Measurements from ENCODE around the gene ENHO.

The ENHO gene

GRCh38 chr9:34519321-34520020, 3.3 kb downstream of the ENHO start:
- no peak for DNase-seq
- WGBS (ENCODE audit: insufficient coverage) = no CpG with 5 or more reads among the region's 2 CpGs
- POLR2A ChIA-PET = interaction anchor here (0.6 kb wide), 1 partner anchor 478 kb away, joined by 3 read pairs; no protein-coding TSS in a partner anchor
- H3K9me3 ChIP-seq (ENCODE audit: control extremely low read depth in 1 of 5, control insufficient read depth in 4 of 5, insufficient read depth in 2 of 5, low read depth in 1 of 5, low read length in 4 of 5) = no peaks in the 10 kb centered on the region
- H3K4me1 ChIP-seq (ENCODE audit: control extremely low read depth in 1 of 4, control insufficient read depth in 4 of 4, insufficient read depth in 4 of 4, low read length in 3 of 4) = peaks cover 0 to 27% (median 15%) of the 10 kb centered on the region in 4 experiments
- CTCF ChIA-PET = interaction anchor here (0.7 to 3.1 kb wide), 9 partner anchors 17 to 89 kb away, joined by 3 to 15 read pairs (median 3); no protein-coding TSS in a partner anchor
- H3K4me3 ChIP-seq (ENCODE audit: control insufficient read depth in 1 of 7, extremely low read depth in 1 of 7, insufficient read depth in 4 of 7, low read depth in 2 of 7, low read length in 6 of 7) = no peak overlapping the region
- peaks cover 0 to 13% (median 5%) of the 10 kb centered on the region in 5 experiments for H3K27me3 ChIP-seq (replicated peaks in 2 of 5; ENCODE audit: control insufficient read depth in 4 of 5, insufficient read depth in 5 of 5, low read length in 4 of 5)
- no peak overlapping the region for H3K27ac ChIP-seq (ENCODE audit: insufficient read depth in 1 of 2, low read depth in 1 of 2, low read length in 2 of 2, poor library complexity in 1 of 2, severe bottlenecking in 2 of 2)
- no peaks in the 10 kb centered on the region for H3K36me3 ChIP-seq (ENCODE audit: control insufficient read depth in 4 of 4, insufficient read depth in 4 of 4, low read length in 3 of 4)

DNA sequence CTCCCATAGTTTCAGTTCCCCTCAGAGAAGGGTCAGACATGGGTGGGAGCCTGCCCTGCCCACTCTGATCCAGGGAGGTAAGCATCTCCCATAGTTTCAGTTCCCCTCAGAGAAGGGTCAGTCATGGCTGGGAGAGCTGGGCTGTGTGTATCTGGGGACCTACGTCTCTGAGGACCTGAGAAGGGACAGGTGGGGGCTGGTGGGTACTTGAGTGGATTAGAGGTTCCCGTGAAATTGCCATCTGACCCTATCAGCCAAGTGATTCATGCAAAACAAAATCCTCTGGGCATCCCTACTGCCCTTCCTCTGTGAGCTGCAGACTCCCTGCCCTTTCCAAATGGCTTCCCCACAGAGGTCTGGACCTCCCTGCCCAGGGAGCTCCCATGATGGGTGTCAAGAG, 3.9 kb downstream of the ENHO start:
- ChIA-PET CTCF (interaction anchor here (0.7 to 3.1 kb wide), 9 partner anchors 17 to 88 kb away, joined by 3 to 15 read pairs (median 3); no protein-coding TSS in a partner anchor), POLR2A (no interaction called here)
- Histone ChIP-seq H3K4me3 (ENCODE audit: control insufficient read depth in 1 of 7, extremely low read depth in 1 of 7, insufficient read depth in 4 of 7, low read depth in 2 of 7, low read length in 6 of 7) (no peak overlapping the region), H3K9me3 (ENCODE audit: control extremely low read depth in 1 of 5, control insufficient read depth in 4 of 5, insufficient read depth in 2 of 5, low read depth in 1 of 5, low read length in 4 of 5) (no peaks in the 10 kb centered on the region), H3K27me3 (replicated peaks in 2 of 5; ENCODE audit: control insufficient read depth in 4 of 5, insufficient read depth in 5 of 5, low read length in 4 of 5) (peaks cover 0 to 12% (median 5%) of the 10 kb centered on the region in 5 experiments), H3K4me1 (ENCODE audit: control extremely low read depth in 1 of 4, control insufficient read depth in 4 of 4, insufficient read depth in 4 of 4, low read length in 3 of 4) (peaks cover 0 to 27% (median 15%) of the 10 kb centered on the region in 4 experiments), H3K27ac (ENCODE audit: insufficient read depth in 1 of 2, low read depth in 1 of 2, low read length in 2 of 2, poor library complexity in 1 of 2, severe bottlenecking in 2 of 2) (no peak overlapping the region), H3K36me3 (ENCODE audit: control insufficient read depth in 4 of 4, insufficient read depth in 4 of 4, low read length in 3 of 4) (no peaks in the 10 kb centered on the region)
- WGBS (ENCODE audit: insufficient coverage) = 95% methylated on average over 2 of the region's 2 CpGs
- no peak for DNase-seq

GRCh38 chr9:34518110-34518616, 4.6 kb downstream of the ENHO start:
- peak in 2 of 3 donors; percentile 22 to 46 for DNase-seq
- CTCF ChIA-PET = interaction anchor here (0.9 to 3.1 kb wide), 6 partner anchors 17 to 114 kb away, joined by 3 to 15 read pairs (median 4); no protein-coding TSS in a partner anchor
- 98% methylated on average over 4 of the region's 6 CpGs for WGBS (ENCODE audit: insufficient coverage)
- H3K9me3 ChIP-seq (ENCODE audit: control extremely low read depth in 1 of 5, control insufficient read depth in 4 of 5, insufficient read depth in 2 of 5, low read depth in 1 of 5, low read length in 4 of 5) = no peaks in the 10 kb centered on the region
- H3K4me3 ChIP-seq (ENCODE audit: control insufficient read depth in 1 of 7, extremely low read depth in 1 of 7, insufficient read depth in 4 of 7, low read depth in 2 of 7, low read length in 6 of 7) = no peak overlapping the region
- peaks cover 0 to 8% (median 5%) of the 10 kb centered on the region in 5 experiments for H3K27me3 ChIP-seq (replicated peaks in 2 of 5; ENCODE audit: control insufficient read depth in 4 of 5, insufficient read depth in 5 of 5, low read length in 4 of 5)
- peaks cover 0 to 22% (median 9%) of the 10 kb centered on the region in 4 experiments for H3K4me1 ChIP-seq (ENCODE audit: control extremely low read depth in 1 of 4, control insufficient read depth in 4 of 4, insufficient read depth in 4 of 4, low read length in 3 of 4)
- H3K27ac ChIP-seq (ENCODE audit: insufficient read depth in 1 of 2, low read depth in 1 of 2, low read length in 2 of 2, poor library complexity in 1 of 2, severe bottlenecking in 2 of 2) = no peak overlapping the region
- POLR2A ChIA-PET = no interaction called here
- no peaks in the 10 kb centered on the region for H3K36me3 ChIP-seq (ENCODE audit: control insufficient read depth in 4 of 4, insufficient read depth in 4 of 4, low read length in 3 of 4)

- H3K36me3 ChIP-seq (ENCODE audit: control insufficient read depth in 4 of 4, insufficient read depth in 4 of 4, low read length in 3 of 4) = no peaks in the 10 kb centered on the region
- H3K4me1 ChIP-seq (ENCODE audit: control extremely low read depth in 1 of 4, control insufficient read depth in 4 of 4, insufficient read depth in 4 of 4, low read length in 3 of 4) = peaks cover 0 to 14% (median 4%) of the 10 kb centered on the region in 4 experiments
- H3K27ac ChIP-seq (ENCODE audit: insufficient read depth in 1 of 2, low read depth in 1 of 2, low read length in 2 of 2, poor library complexity in 1 of 2, severe bottlenecking in 2 of 2) = no peak overlapping the region
- H3K27me3 ChIP-seq (replicated peaks in 2 of 5; ENCODE audit: control insufficient read depth in 4 of 5, insufficient read depth in 5 of 5, low read length in 4 of 5) = peaks cover 0 to 5% (median 3%) of the 10 kb centered on the region in 5 experiments
- H3K9me3 ChIP-seq (ENCODE audit: control extremely low read depth in 1 of 5, control insufficient read depth in 4 of 5, insufficient read depth in 2 of 5, low read depth in 1 of 5, low read length in 4 of 5) = no peaks in the 10 kb centered on the region
- WGBS (ENCODE audit: insufficient coverage) = 98% methylated on average over 6 of the region's 7 CpGs
- no peak overlapping the region for H3K4me3 ChIP-seq (ENCODE audit: control insufficient read depth in 1 of 7, extremely low read depth in 1 of 7, insufficient read depth in 4 of 7, low read depth in 2 of 7, low read length in 6 of 7)
- no peak for DNase-seq
- CTCF ChIA-PET = interaction anchor here (1.0 to 2.8 kb wide), 4 partner anchors 16 to 113 kb away, joined by 3 to 9 read pairs (median 6); no protein-coding TSS in a partner anchor
- POLR2A ChIA-PET = no interaction called here
Measured at GRCh38 chr9:34517185-34517584, 5.6 kb downstream of the ENHO start.

DNA sequence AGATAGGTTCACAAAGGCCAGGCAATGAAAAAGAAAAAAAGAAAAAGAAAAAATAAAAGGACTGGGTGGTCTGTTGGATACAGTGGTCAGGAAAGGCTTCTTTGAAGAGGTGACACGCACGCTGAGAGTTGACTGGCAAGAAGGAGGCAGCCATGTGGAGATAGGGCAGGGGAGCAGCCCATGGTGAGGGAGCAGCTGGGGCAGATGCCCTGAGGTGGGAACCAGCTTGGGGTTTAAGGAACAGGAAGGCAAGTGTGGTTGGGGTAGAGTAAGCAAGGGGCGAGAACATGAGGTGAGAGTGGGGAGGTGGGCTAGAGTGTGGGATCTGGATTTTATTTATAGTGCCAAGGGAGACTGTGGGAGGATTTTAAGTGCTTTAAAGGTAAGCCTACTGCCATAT, 6.8 kb downstream of the ENHO start:
- 100% methylated on average over 3 of the region's 3 CpGs for WGBS (ENCODE audit: insufficient coverage)
- ChIA-PET CTCF (interaction anchor here (1.9 to 2.8 kb wide), 2 partner anchors 15 to 19 kb away, joined by 5 to 9 read pairs; no protein-coding TSS in a partner anchor), POLR2A (no interaction called here)
- DNase-seq = no peak
- Histone ChIP-seq H3K4me1 (ENCODE audit: control extremely low read depth in 1 of 4, control insufficient read depth in 4 of 4, insufficient read depth in 4 of 4, low read length in 3 of 4) (peaks cover 0 to 14% (median 3%) of the 10 kb centered on the region in 4 experiments), H3K9me3 (ENCODE audit: control extremely low read depth in 1 of 5, control insufficient read depth in 4 of 5, insufficient read depth in 2 of 5, low read depth in 1 of 5, low read length in 4 of 5) (no peaks in the 10 kb centered on the region), H3K27ac (ENCODE audit: insufficient read depth in 1 of 2, low read depth in 1 of 2, low read length in 2 of 2, poor library complexity in 1 of 2, severe bottlenecking in 2 of 2) (no peak overlapping the region), H3K36me3 (ENCODE audit: control insufficient read depth in 4 of 4, insufficient read depth in 4 of 4, low read length in 3 of 4) (no peaks in the 10 kb centered on the region), H3K4me3 (ENCODE audit: control insufficient read depth in 1 of 7, extremely low read depth in 1 of 7, insufficient read depth in 4 of 7, low read depth in 2 of 7, low read length in 6 of 7) (no peak overlapping the region), H3K27me3 (replicated peaks in 2 of 5; ENCODE audit: control insufficient read depth in 4 of 5, insufficient read depth in 5 of 5, low read length in 4 of 5) (peaks cover 0 to 8% (median 0%) of the 10 kb centered on the region in 5 experiments)

DNA sequence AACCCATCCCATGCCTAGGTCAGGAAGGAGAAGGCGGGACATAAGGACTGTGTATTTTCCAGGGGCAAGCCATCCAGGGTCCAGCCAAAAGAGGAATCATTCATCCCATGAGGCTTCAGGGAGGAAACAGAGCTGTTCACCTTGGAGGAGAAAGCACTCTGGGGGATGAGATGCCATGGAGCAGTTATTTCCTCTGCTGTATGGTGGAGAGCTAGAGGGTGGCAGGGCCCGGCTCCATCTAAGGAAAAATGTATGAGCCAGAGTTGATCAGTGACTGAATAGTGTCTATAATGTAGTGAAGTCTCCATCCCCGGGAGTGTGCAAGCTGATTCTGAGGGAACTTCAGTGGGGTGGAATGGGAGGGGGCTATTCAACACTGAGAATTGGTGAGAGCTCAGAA, 8.0 kb downstream of the ENHO start:
- ChIA-PET POLR2A (no interaction called here), CTCF (interaction anchor here (1.1 to 3.0 kb wide), 2 partner anchors 13 to 33 kb away, joined by 3 to 21 read pairs; no protein-coding TSS in a partner anchor)
- Histone ChIP-seq H3K27me3 (replicated peaks in 2 of 5; ENCODE audit: control insufficient read depth in 4 of 5, insufficient read depth in 5 of 5, low read length in 4 of 5) (peaks cover 0 to 9% (median 0%) of the 10 kb centered on the region in 5 experiments), H3K9me3 (ENCODE audit: control extremely low read depth in 1 of 5, control insufficient read depth in 4 of 5, insufficient read depth in 2 of 5, low read depth in 1 of 5, low read length in 4 of 5) (no peaks in the 10 kb centered on the region), H3K36me3 (ENCODE audit: control insufficient read depth in 4 of 4, insufficient read depth in 4 of 4, low read length in 3 of 4) (no peaks in the 10 kb centered on the region), H3K4me1 (ENCODE audit: control extremely low read depth in 1 of 4, control insufficient read depth in 4 of 4, insufficient read depth in 4 of 4, low read length in 3 of 4) (peaks cover 0 to 14% (median 3%) of the 10 kb centered on the region in 4 experiments), H3K4me3 (ENCODE audit: control insufficient read depth in 1 of 7, extremely low read depth in 1 of 7, insufficient read depth in 4 of 7, low read depth in 2 of 7, low read length in 6 of 7) (no peak overlapping the region), H3K27ac (ENCODE audit: insufficient read depth in 1 of 2, low read depth in 1 of 2, low read length in 2 of 2, poor library complexity in 1 of 2, severe bottlenecking in 2 of 2) (no peak overlapping the region)
- no peak for DNase-seq
- WGBS (ENCODE audit: insufficient coverage) = 82% methylated on average over 2 of the region's 3 CpGs

GRCh38 chr9:34514401-34514800, 8.4 kb downstream of the ENHO start:
- Histone ChIP-seq H3K9me3 (ENCODE audit: control extremely low read depth in 1 of 5, control insufficient read depth in 4 of 5, insufficient read depth in 2 of 5, low read depth in 1 of 5, low read length in 4 of 5) (no peaks in the 10 kb centered on the region), H3K27ac (ENCODE audit: insufficient read depth in 1 of 2, low read depth in 1 of 2, low read length in 2 of 2, poor library complexity in 1 of 2, severe bottlenecking in 2 of 2) (no peak overlapping the region), H3K27me3 (replicated peaks in 2 of 5; ENCODE audit: control insufficient read depth in 4 of 5, insufficient read depth in 5 of 5, low read length in 4 of 5) (peaks cover 0 to 8% (median 0%) of the 10 kb centered on the region in 5 experiments), H3K4me1 (ENCODE audit: control extremely low read depth in 1 of 4, control insufficient read depth in 4 of 4, insufficient read depth in 4 of 4, low read length in 3 of 4) (peaks cover 0 to 14% (median 3%) of the 10 kb centered on the region in 4 experiments), H3K4me3 (ENCODE audit: control insufficient read depth in 1 of 7, extremely low read depth in 1 of 7, insufficient read depth in 4 of 7, low read depth in 2 of 7, low read length in 6 of 7) (no peak overlapping the region), H3K36me3 (ENCODE audit: control insufficient read depth in 4 of 4, insufficient read depth in 4 of 4, low read length in 3 of 4) (no peaks in the 10 kb centered on the region)
- WGBS (ENCODE audit: insufficient coverage) = 100% methylated on average over 7 of the region's 8 CpGs
- POLR2A ChIA-PET = no interaction called here
- DNase-seq = no peak
- CTCF ChIA-PET = interaction anchor here (1.1 to 3.0 kb wide), 2 partner anchors 13 to 33 kb away, joined by 3 to 21 read pairs; no protein-coding TSS in a partner anchor

All from common myeloid progenitor, CD34-positive (primary cell).